ENCODE measurements around the gene LAMTOR4.
"Not testable (repeated sequence)": the region's sequence is repeated elsewhere in the genome, so short reads cannot be mapped to it uniquely, and the experiment has no call there.

The LAMTOR4 gene

GRCh38 chr7:100195222-100195621 is 46.5 kb downstream of the LAMTOR4 start:
- DNase-seq = no peak

DNA sequence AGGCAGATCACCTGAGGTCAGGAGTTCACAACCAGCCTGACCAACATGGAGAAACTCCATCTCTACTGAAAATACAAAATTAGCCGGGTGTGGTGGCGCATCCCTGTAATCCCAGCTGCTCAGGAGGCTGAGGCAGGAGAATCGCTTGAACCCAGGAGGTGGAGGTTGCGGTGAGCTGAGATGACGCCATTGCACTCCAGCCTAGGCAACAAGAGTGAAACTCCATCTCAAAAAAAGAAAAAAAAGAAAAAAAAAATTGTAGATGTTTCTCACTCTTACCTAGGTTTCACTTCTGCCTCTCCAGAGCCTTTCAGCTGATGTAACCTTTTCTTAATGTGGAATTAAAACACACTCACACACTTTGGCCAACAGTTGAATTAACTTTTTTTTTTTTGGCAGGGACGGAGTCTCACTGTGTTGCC is 47.2 kb downstream of the LAMTOR4 start:
- DNase-seq = not testable (repeated sequence)

GRCh38 chr7:100198266-100198665 is 49.5 kb downstream of the LAMTOR4 start:
- DNase-seq = peak in 1 of 56 donors; percentile 8

DNA sequence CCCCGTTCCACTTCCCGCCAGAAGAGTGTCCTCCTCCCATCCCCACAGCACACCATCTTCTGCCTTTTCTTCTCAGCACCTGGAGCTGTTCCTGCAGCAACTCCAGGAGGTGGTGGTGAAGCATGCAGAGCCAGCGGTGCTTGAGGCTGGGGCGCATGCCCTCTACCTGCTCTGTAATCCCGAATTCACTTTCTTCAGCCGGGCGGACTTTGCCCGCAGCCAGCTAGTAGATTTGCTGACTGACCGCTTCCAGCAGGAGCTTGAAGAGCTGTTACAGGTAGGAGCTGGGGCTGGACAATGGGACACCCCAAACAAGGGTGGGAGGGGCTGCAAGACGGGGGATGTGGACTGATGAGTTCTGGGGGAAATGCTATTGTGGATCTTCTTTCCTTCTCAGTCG is 52.0 kb downstream of the LAMTOR4 start:
- DNase-seq = no peak

All from nucleus accumbens (tissue), 56 donors.